Progenitor cell of endocrine pancreas (in vitro differentiated cells): ENCODE data around the gene CHCHD3. TPM values are rescaled to one million over a fixed set of nuclear protein-coding genes. Genes with fewer than 3 reads are reported as not detected.
A peak's percentile ranks its signal among the peaks of the same experiment; 100 is the strongest.
"Not testable (repeated sequence)": the region's sequence is repeated elsewhere in the genome, so short reads cannot be mapped to it uniquely, and the experiment has no call there.

Experiments used
- DNase-seq: peaks from one replicate; pipeline ENCODE4 v3.0.0; 2021; ENCODE audit warnings: low spot score; ENCODE audit not compliant: unreplicated experiment
- H3K27ac Mint-ChIP-seq: 2 replicates; pipeline ENCODE4 v1.8.0; 2021; ENCODE audit warnings: mild to moderate bottlenecking, moderate library complexity, mixed read lengths
- H3K27me3 Mint-ChIP-seq: 2 replicates; pipeline ENCODE4 v1.8.0; 2021; ENCODE audit warnings: mixed read lengths
- H3K36me3 Mint-ChIP-seq: 2 replicates; pipeline ENCODE4 v1.8.0; 2022; ENCODE audit warnings: mixed read lengths; ENCODE audit not compliant: insufficient read depth
- H3K4me1 Mint-ChIP-seq: 2 replicates; pipeline ENCODE4 v1.8.0; 2021; ENCODE audit warnings: low read depth, mixed read lengths
- H3K4me3 Mint-ChIP-seq: 2 replicates; pipeline ENCODE4 v1.8.0; 2021; ENCODE audit warnings: low read depth, mild to moderate bottlenecking, moderate library complexity, mixed read lengths
- H3K9me3 Mint-ChIP-seq: 2 replicates; pipeline ENCODE4 v1.8.0; 2021; ENCODE audit warnings: low read depth, mixed read lengths
- CTCF ChIP-seq: fragments of 200-600 bp; sonication (generic); IDR thresholded peaks from one replicate; pipeline ENCODE4 v1.5.0; 2021; ENCODE audit warnings: antibody characterized with exemption, mild to moderate bottlenecking; ENCODE audit not compliant: unreplicated experiment
- total RNA-seq: library from RNA; stranded (reverse); gene quantifications from 2 replicates; pipeline ENCODE4 v1.2.1, GENCODE V29; 2021

Gene CHCHD3
- total RNA-seq, 1 donor from 2014 or later, result 67.3 TPM

- no peak for DNase-seq
- H3K27ac Mint-ChIP-seq, result no peak overlapping the region
- no peaks in the 10 kb centered on the region for H3K4me1 Mint-ChIP-seq
- no peak for TF ChIP-seq CTCF
- H3K27me3 Mint-ChIP-seq, result no peaks in the 10 kb centered on the region
- no peaks in the 10 kb centered on the region for H3K9me3 Mint-ChIP-seq
- no peak overlapping the region for H3K4me3 Mint-ChIP-seq
- H3K36me3 Mint-ChIP-seq, result peaks cover 2% of the 10 kb centered on the region
Measured at GRCh38 chr7:132934017-132934416, 147.9 kb downstream of the CHCHD3 start.

- TF ChIP-seq CTCF, result no peak
- Mint-ChIP-seq H3K36me3 (peaks cover 2% of the 10 kb centered on the region), H3K4me1 (no peaks in the 10 kb centered on the region), H3K9me3 (no peaks in the 10 kb centered on the region), H3K27ac (no peak overlapping the region), H3K27me3 (no peaks in the 10 kb centered on the region), H3K4me3 (no peak overlapping the region)
- DNase-seq, result no peak
Measured at GRCh38 chr7:132933072-132933458, 148.8 kb downstream of the CHCHD3 start.

- H3K9me3 Mint-ChIP-seq, result no peaks in the 10 kb centered on the region
- no peak for DNase-seq
- no peaks in the 10 kb centered on the region for H3K27me3 Mint-ChIP-seq
- no peak for TF ChIP-seq CTCF
- peaks cover 2% of the 10 kb centered on the region for H3K36me3 Mint-ChIP-seq
- H3K27ac Mint-ChIP-seq, result no peak overlapping the region
- no peaks in the 10 kb centered on the region for H3K4me1 Mint-ChIP-seq
- no peak overlapping the region for H3K4me3 Mint-ChIP-seq
Measured at GRCh38 chr7:132932296-132933071, 149.4 kb downstream of the CHCHD3 start.

- Mint-ChIP-seq H3K4me1 (no peaks in the 10 kb centered on the region), H3K27ac (peak overlapping the region; percentile 1), H3K27me3 (no peaks in the 10 kb centered on the region), H3K36me3 (peaks cover 2% of the 10 kb centered on the region), H3K4me3 (no peak overlapping the region), H3K9me3 (no peaks in the 10 kb centered on the region)
- TF ChIP-seq CTCF, result peak; percentile 51
- DNase-seq, result no peak
Measured at GRCh38 chr7:132930881-132931280, 151.0 kb downstream of the CHCHD3 start.

- not testable (repeated sequence) for H3K36me3 Mint-ChIP-seq, H3K4me3 Mint-ChIP-seq, H3K9me3 Mint-ChIP-seq, H3K27ac Mint-ChIP-seq, H3K4me1 Mint-ChIP-seq, DNase-seq, H3K27me3 Mint-ChIP-seq
Measured at GRCh38 chr7:132929944-132930343, 151.9 kb downstream of the CHCHD3 start.

- Mint-ChIP-seq H3K27ac (no peak overlapping the region), H3K36me3 (peaks cover 4% of the 10 kb centered on the region), H3K4me1 (peaks cover 6% of the 10 kb centered on the region), H3K4me3 (no peak overlapping the region), H3K27me3 (no peaks in the 10 kb centered on the region), H3K9me3 (peaks cover 4% of the 10 kb centered on the region)
- TF ChIP-seq CTCF, result no peak
- no peak for DNase-seq
Measured at GRCh38 chr7:132919771-132920170, 162.1 kb downstream of the CHCHD3 start.
